NCI-H460 (cell line): ENCODE measurements around the gene SV2A. TPM values are rescaled to one million over a fixed set of nuclear protein-coding genes. Genes with fewer than 3 reads are reported as not detected.

Source experiments
- DNase-seq: peaks from one replicate; pipeline ENCODE4 v3.0.0-alpha.2; 2016; ENCODE audit warnings: low read depth; ENCODE audit errors: extremely low read depth
- total RNA-seq: library from RNA; depleted of rRNA; stranded (reverse); fragments of >200 nt; shearing (Covaris generic); gene quantifications from 2 replicates; pipeline ENCODE4 v1.2.3, GENCODE V29; 2014

The SV2A gene
- total RNA-seq, 1 experiment from 2014 or later: 1.3 TPM

DNA sequence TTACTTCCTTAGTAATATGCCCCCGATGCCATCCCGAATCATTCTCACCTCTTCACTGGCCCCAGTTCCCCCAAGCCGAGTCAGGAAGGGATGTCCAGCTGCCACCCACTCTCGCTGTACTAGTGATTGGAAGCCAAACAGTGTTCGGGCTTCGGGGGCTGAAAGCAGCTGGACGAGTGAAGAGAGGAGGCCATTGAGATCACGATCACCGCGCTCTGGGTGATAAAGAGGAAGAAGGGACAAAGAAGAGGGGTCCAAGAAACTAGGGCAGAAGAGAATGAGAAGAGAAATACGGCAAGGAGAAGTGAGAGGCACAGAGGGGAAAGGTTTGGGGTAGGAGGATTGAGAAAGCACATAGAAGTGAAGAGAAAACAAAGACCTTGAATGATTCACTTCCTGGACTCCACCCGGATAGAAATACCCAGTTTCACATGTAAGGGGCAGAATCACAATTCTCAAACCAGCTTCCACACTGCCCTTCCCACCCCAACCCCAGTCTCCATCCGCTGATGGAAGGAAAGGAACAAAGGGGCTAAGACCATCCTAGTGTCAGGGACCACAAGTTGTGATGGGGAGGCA lies 13.7 kb upstream of the SV2A start:
- DNase-seq: no peak

DNA sequence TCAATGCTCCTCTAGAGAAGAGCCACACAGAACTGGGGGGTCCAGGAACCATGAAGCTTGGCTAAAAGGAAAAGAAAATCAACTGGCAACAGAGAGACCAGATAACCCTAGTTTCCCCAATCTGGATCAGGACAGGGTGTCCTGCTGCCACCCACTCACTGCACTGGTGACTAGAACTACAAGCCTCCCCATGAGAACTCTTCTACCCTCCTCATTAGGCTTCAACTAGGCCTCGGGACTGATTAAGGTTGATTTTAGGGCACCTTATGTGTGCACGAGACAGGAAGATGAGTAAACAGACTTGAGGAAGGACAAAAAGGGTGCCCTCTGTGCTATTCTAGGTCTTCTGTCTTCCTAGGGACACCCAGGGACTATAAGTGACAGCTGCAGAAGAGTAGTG lies 12.2 kb upstream of the SV2A start:
- no peak for DNase-seq

DNA sequence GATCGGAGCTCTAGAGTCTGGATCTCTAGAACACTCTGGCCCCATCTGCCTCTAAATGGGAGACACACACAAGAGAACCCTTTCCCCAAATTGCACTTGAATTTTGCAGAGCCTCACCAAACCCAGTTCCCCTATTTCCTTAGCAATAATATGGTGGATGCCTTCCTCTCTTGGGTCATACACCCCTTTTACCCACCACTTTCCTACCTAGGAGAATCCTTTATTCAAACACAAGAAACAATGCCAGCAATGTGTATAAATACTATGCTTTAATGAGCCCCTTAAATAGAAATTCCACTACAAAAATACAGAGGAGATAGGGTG lies 10.7 kb upstream of the SV2A start:
- DNase-seq: no peak

DNA sequence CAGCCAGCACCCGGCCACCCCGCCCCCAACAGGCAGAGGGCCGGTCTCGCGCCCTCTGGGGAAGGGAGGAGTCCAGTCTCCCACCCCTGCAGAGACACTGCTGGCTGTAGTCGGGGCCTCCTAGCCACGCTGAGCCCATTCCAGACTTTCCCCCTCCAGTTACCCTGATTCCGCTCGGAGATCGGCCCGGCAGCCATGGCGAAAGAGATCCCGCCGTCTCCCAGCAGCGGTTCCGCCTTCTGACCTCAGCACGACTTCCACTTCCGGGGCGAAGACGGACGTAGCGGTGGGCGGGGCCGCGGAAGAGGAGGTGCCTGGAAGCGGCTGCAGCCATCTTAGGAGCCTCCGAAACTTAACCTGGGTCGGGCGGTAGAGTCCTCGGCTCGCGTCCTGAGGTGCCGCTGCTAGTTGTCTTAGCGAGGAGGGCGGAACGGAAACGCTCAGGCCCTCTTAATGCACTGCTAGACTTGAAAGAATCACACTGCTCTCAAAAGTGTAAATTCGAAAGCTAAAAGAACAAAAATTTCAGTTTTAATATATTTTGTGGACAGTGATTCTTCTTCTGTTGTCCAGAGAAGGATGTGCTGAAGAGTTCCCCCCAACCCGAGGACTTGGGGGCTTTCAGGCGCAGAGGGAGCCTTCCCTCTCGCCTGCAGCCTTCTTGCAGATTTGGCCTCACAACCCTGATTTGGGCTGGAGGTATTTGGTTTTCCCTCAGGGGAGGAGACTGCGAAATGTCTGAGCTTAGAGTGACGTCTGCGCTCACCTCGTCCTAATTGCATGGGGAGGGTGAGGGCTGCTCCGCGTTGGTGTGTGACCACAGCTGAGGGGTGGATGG lies 10.1 kb upstream of the SV2A start, which contains the start of gene SF3B4:
Gene SF3B4, minus strand, starts transcription at position 241 of the 838 bp plus-strand sequence. Its CDS starts 44 bp downstream, at position 197.
- DNase-seq: peak; percentile 94

DNA sequence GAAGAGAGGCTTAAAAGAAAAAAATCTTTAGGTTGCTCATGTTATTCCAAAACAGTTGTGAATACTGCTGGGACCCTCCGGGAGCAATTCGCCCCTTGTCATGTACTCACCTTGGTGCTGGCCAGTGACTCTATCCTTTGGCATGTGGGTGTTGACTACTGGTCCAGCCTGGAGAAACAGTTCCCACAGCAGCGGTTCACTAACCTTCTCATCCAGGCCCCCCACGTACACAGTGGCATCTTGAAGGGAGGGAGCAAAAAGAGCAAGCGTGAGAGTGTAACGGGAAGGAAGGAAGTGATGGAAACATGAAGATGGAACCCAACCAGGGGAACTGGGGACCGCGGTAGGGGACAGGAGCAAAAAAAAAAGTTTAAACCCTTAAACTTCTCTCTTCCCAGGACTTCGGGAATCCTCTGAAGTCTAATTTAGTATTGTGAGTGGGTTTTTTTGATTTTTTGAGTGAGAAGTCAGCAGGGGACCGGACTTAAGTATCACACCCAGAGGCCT lies 9.5 kb upstream of the SV2A start:
- DNase-seq: no peak

DNA sequence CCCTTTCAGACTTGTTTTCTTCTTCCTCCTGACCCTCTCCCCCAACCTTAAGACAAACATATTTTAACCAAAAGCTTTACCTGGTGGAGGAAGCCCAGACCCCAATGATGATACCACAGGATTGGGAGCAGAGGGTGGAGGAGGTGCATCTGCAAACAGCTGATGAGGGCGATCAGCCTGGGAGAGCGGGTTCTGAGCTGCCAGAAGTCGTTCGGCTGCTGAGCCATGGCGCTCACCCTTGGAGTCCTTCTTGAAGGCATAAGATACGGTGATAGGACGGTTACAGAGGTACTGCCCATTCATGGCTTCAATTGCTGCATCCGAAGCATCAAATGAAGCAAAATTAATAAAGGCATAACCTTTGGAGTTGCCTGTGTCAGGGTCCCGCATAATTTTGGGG lies 8.7 kb upstream of the SV2A start:
- DNase-seq: no peak

DNA sequence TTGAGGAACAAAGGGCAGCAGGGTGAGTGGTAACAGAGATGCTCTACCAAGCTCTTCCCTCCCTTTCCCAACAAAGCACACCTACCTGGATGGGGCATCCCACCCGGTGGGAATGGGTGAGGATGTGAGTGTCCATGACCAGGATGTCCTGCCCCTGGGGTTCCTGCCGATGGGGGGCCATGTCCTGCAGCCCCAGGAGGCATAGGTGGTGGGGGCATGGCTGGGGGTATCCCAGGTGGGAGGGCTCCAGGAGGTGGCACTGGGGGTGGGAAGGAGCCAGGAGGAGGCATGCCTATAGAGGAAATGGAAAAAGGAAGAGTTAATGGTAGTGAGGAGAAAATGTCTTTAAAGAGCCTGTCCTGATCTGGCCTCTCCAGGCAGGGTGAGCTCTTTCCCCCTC lies 8.1 kb upstream of the SV2A start:
- DNase-seq: no peak

DNA sequence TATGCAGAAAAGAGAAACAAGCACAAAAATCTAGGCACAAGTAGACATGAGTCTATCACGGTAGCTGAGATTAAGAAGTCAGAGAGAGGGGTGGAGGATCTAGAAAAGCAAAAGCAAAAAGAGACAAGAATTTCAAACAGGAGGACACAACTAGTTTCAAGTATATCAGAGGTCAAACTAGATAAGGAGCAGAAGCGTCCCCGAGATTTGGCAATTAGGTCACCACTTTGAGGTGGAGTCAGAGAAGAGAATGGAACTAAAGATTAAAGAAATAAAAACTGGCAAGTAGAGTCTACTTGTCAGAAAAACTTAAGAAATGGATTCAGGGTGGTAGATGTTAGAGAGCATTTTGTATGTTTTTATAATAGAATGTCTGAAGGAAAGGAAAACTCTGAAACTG lies 7.7 kb upstream of the SV2A start:
- DNase-seq: no peak

DNA sequence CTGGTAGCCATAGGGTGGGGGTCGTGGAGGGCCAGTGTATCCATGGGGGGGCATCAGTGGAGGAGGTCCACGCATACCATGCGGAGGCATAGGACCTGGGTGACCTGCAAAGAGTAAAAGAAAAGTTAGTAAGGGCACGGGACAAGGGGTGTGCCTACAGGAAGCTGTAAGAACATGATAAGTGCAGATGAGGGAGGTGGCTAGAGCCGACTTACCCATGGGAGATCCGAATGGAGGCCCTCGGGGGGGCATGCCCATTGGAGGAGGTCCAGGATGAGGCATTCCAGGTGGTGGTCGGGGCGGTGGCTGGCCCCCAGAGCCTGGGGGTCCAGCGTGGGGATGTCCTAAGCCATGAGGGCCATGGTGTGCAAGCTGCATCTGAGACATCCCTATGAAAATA lies 6.0 kb upstream of the SV2A start:
- DNase-seq: no peak

DNA sequence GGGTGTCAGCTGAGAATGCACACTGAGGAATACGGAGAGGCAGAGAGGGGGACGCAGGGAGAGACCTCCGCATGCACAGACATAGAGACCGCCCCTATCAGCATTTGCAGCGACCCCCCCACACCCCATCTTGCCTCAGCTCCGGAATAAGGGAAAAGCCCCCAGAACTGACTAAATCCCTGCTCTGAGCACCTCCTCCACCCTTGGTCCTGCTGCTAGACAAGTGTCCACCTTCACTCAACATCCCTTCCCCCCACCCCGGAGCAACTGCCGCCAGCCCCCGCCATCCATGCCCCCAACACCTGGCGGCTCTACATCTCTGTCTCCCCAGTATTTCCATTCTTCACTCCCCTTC lies 769 bp downstream of the SV2A start:
- no peak for DNase-seq

DNA sequence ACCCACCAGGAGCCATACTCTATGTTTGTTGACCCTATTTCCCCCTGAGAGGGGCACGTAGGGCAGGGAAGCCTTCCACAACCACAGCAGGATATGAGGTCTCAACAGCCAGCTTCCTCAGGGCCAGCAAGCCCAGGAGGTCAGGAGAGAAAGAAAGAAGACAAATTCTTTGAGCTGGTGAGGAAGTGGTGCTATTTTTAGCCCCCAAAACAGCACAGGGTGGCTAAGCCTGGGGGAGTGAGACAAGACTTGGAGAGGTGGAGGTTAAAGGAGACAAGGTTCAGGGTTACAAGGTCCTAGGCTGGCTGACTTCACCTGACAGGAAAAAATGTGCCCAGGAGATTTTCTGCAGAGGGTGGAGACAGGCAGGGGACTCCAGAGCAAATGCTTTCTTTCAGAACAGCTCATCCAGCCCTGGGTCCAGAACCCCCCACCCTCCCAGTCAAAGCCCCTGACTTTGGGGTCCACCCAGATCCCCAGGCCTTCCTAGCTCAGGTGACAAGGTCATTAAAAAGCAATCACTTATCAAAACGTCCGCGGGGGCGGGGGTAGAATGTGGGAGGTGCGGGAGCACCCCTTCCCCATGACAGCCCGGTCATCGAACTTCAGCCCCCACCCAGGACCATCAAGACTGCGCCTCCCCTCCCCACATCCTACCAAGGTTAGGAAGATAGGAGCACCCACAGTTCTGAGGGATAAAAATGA lies 1.3 kb downstream of the SV2A start:
- no peak for DNase-seq

DNA sequence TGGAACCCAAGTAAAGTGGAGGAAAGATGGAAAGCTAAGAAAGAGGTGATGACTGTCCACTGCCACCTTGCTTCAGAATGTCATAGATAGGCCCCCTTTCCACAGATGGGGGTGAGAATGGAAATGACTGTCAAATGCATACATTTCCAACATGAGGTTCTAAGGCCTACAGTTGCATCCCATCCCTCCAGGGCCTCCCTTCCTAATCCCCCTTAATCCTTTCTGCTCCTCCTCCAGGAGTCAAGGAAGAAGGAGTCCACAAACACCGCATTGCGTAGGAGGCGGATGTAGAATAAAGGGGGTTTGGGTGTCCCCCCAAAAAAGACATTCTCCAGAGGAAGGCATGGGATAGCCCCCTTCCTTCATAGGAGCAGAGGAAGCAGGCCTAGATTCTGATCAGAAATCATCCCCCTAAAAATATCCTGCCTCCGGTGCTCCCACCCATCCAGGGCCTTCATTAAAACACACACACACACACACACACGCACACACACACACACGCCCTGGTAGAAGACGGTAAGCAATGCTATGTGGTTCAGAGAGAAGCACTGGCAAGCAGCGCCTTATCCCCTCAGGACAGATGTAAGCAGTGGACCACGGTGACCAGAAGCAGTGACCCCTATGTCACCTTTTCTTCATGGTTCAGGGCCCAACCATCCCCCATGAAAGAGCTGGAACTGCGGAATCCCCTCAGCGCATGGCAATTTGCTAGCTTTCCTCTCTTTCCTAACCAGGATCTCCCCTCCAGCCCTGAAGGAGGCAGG lies 2.0 kb downstream of the SV2A start:
- no peak for DNase-seq

DNA sequence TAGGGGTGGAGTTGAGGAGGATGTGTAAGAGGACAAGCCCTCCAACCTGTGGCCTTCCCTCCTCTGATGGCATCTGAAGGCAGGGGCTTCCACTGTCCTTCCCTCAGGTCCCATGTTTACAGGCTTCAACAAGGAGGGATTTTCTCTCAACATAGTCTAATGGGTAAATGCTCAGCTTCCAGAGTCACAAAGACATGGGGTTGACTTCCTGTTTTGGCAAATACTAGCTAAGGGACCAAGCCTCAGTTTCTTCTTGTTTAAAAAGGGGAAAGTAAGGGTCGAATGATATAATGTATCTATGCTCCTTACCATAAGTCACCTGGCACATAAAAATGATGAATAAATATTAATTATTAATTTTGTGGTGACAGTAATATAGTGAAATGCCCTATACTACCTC lies 3.1 kb downstream of the SV2A start:
- DNase-seq: no peak

DNA sequence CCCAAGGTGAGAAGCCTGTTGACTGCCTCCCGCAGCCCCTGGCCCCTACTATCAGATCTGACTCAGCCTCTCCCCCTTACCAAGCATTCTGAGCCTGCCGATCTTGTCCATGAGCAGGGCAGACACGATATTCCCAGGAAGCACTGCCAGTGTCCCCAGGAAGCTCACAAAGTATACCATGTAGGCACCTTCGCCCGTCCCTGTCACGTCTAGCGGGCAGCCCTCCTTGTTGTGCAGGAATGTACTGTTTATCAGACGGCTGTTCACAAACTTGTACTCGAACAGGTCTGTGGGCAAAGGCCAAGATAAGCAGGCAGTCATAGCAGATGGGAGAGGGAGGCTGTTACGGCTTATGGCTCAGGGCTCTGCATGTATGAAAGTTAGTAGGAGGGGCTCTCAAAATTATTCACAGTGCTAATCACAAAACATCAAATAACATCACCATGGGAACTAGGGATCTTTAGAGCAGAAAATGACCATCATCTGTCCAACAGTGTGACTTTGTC lies 11.0 kb downstream of the SV2A start:
- no peak for DNase-seq

DNA sequence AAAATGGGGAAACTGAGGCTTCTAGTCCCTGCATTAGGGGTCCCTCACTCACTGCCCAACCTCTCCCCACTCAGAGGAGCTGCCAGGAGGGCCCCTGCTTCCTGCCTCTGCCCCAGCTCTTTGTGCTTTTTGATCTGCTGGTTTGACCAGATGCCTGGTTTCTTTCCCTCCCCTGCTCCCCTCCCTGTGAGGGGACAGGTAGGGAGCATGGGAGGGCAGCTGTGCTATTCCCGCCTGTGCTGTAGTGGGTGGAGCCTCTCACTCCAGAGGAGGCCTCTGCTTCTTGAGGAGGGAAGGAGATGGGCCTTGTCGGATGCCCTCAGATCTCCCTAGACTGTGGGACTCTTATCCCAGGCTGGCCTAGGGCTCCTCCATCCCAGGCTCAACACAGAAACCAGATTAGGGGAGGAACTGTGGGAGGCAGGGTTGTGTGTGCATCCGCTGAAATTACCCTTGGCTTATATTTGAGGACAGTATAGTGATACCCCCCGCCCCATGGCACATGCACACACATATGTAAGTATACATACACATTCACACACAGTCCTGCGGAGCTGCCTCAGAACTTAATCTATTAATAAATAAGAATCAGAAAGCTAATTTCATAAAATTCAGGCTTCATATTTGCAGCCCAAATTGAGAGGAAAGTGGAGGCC lies 13.7 kb downstream of the SV2A start:
- no peak for DNase-seq

DNA sequence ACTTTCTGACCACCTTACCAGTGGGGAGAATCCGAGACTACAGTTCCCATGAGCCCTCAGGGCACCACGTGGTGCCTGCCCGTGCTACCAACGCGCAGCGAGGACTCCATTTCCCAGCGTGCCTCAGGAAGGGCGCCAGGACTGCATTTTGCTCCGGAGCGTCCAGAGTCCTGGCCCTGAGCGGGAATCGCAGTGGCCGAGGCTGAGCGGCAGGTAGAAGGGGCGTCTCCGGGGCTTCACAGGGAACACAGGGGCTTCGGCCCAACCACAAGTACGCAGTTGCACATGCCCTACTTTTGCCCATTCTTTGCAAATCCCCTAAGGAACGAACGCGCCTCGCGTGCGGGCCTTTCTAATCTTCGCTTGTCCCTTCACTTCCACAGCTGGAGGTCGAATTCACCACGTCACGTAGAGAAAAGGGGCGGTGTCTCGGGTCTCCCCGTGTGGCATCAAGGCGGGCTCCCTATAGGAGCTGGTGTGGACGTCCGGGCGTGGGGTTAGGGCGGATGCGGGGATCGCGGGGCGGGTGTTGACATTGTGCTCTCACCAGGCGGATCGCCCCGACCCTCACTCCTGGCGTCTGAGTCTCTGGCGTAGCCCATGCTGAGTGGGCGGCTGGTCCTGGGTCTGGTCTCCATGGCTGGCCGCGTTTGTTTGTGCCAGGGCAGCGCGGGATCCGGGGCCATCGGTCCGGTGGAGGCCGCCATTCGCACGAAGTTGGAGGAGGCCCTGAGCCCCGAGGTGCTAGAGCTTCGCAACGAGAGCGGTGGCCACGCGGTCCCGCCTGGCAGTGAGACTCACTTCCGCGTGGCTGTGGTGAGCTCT lies 18.0 kb downstream of the SV2A start, which contains the start of gene BOLA1:
Gene BOLA1, plus strand, starts transcription at position 109 of the 825 bp plus-strand sequence. Its CDS starts 492 bp downstream, at position 601.
- peak; percentile 93 for DNase-seq

DNA sequence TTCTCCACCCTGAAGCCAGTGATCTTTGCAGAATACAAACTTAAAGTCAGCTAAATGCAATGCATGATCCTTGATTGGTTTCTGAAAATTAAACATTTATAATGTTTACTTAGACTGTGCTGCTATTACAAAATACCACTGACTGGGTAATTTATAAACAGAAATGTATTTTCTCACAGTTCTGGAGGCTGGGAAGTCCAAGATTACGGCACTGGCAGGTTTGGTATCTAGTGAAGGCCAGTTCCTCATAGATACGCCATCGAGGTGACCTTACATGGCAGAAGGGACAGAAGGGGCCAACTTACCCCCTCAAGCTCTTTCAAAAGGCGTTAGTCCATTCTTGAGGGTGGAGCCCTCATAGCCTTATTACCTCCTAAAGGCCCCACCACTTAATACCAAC lies 21.1 kb downstream of the SV2A start:
- no peak for DNase-seq

DNA sequence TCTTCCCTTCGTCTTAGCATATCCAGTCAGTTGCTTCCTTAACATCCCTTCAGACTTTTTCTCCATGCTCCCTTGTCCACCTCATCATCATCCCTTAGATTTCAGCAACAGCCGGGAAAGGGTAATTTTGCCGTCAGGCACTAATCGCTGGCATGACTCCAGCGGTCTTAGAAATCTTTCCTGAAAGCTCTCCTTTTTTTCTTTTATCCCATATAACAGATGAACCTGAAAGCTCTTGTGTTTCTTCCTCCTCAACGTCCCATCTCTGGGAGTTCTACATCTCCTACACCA lies 28.7 kb downstream of the SV2A start:
- DNase-seq: peak; percentile 22

DNA sequence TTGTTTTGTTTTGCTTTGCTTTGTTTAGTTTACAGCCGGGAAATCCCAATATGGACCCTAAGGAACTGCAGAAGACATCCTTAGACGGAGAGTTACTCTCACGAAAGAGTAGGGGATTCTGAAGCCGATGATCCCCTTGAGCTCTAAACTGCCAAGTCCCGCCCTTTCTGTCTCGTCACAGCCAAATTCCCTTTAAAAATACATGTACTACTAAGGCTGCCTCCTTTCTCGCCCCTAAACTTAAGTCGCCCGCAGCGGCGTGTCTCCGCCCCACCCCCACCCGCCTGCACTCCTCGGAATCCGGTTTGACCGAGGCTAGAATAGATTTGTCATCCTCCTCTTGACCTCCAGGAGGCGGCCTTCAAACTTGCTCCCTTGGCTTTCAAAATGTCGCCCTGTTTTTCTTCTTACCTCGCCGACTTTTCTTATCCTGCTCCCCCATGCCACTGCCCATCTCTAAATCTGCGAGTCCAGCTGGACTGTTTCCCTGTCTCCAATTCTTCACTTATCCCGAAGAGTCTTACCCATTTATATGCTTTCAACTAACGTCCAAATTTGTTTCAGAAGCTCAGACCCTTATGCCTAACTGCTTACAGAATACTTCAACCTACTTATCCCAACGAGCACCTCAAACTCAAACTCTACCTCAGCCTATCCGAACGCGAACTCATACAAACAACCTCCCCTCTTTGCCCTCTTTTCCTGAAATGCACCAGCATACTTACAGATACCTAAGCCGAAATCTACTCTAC lies 29.2 kb downstream of the SV2A start:
- peak; percentile 94 for DNase-seq
